Esophagus squamous epithelium (tissue), 4 donors: ENCODE measurements around the gene GNAI1.

ENCODE experiments used
- POLR2A ChIP-seq, 4 donors: fragments of 450-650 bp; IDR thresholded peaks; one replicate each; pipeline ENCODE4 v1.6.1; 2017; ENCODE audit warnings: antibody characterized with exemption in 4 of 4, mild to moderate bottlenecking in 4 of 4, moderate library complexity in 3 of 4
- TF ChIP-seq, protein P1 (sequence below), 6 experiments: fragments of 450-650 bp in 4 of 6; fragments of 200-600 bp in 2 of 6; sonication (generic) in 2 of 6; IDR thresholded peaks; one replicate each; pipeline ENCODE4 v1.5.1; 2016 to 2019; ENCODE audit warnings: antibody characterized with exemption in 6 of 6, mild to moderate bottlenecking in 4 of 6, moderate library complexity in 4 of 6

DNA sequence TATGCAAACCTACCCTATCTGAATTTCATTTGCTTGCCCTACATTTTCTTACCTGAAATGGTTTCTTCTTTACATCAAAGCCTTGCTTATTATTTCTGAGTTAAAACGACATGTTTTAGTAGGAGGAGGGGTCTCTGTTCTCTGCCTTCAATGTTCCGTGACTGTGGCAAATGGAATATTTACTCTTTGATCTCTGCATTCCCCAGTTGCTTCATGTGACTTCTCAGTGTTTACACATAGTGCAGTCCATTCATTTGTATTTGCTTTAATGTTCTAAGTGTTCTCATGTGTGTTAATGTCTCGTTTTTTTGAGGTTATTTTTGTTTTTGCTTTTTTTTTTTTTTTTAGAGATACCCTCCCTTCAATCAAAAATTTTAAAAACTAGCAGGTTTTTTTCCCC, 75.8 kb downstream of the GNAI1 start:
- TF ChIP-seq, protein P1, sequence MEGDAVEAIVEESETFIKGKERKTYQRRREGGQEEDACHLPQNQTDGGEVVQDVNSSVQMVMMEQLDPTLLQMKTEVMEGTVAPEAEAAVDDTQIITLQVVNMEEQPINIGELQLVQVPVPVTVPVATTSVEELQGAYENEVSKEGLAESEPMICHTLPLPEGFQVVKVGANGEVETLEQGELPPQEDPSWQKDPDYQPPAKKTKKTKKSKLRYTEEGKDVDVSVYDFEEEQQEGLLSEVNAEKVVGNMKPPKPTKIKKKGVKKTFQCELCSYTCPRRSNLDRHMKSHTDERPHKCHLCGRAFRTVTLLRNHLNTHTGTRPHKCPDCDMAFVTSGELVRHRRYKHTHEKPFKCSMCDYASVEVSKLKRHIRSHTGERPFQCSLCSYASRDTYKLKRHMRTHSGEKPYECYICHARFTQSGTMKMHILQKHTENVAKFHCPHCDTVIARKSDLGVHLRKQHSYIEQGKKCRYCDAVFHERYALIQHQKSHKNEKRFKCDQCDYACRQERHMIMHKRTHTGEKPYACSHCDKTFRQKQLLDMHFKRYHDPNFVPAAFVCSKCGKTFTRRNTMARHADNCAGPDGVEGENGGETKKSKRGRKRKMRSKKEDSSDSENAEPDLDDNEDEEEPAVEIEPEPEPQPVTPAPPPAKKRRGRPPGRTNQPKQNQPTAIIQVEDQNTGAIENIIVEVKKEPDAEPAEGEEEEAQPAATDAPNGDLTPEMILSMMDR (IDR thresholded peaks at IDR 0.05): no peak
- TF ChIP-seq POLR2A (IDR thresholded peaks at IDR 0.05): no peak
